Activated gamma-delta T cell (primary cell): ENCODE measurements around the gene CYP4B1.

Source experiments
- DNase-seq: peaks from one replicate; lab custom pipeline; 2025; lab: John Stamatoyannopoulos, UW

CYP4B1 gene

GRCh38 chr1:46797696-46798470, 963 bp upstream of the CYP4B1 start:
- DNase-seq = no peak

GRCh38 chr1:46800742-46801141, 1.9 kb downstream of the CYP4B1 start:
- no peak for DNase-seq

GRCh38 chr1:46801323-46802055, 2.6 kb downstream of the CYP4B1 start:
- DNase-seq = no peak

- no peak for DNase-seq
Measured at GRCh38 chr1:46802081-46802480, 3.2 kb downstream of the CYP4B1 start.

- DNase-seq = no peak
Measured at GRCh38 chr1:46802901-46803574, 4.2 kb downstream of the CYP4B1 start.

GRCh38 chr1:46804027-46804889, 5.4 kb downstream of the CYP4B1 start:
- no peak for DNase-seq

GRCh38 chr1:46804926-46805325, 6.1 kb downstream of the CYP4B1 start:
- no peak for DNase-seq

- DNase-seq = no peak
Measured at GRCh38 chr1:46805755-46806154, 6.9 kb downstream of the CYP4B1 start.

- no peak for DNase-seq
Measured at GRCh38 chr1:46806196-46807020, 7.6 kb downstream of the CYP4B1 start.

- no peak for DNase-seq
Measured at GRCh38 chr1:46807046-46807972, 8.5 kb downstream of the CYP4B1 start.

GRCh38 chr1:46809071-46809470, 10.2 kb downstream of the CYP4B1 start:
- DNase-seq = no peak

- no peak for DNase-seq
Measured at GRCh38 chr1:46809904-46810303, 11.1 kb downstream of the CYP4B1 start.

- DNase-seq = no peak
Measured at GRCh38 chr1:46810596-46810995, 11.8 kb downstream of the CYP4B1 start.

- DNase-seq = no peak
Measured at GRCh38 chr1:46811053-46811452, 12.2 kb downstream of the CYP4B1 start.

- DNase-seq = no peak
Measured at GRCh38 chr1:46812065-46812963, 13.5 kb downstream of the CYP4B1 start.

GRCh38 chr1:46812996-46813857, 14.4 kb downstream of the CYP4B1 start:
- DNase-seq = no peak

- DNase-seq = no peak
Measured at GRCh38 chr1:46813858-46814396, 15.1 kb downstream of the CYP4B1 start.

GRCh38 chr1:46815133-46815532, 16.3 kb downstream of the CYP4B1 start:
- DNase-seq = no peak
